NCI-H226 (cell line): Measurements from ENCODE around the gene MAGEA4.
A peak's percentile ranks its signal among the peaks of the same experiment; 100 is the strongest.

Experiments used
- DNase-seq: peaks from one replicate; pipeline ENCODE4 v3.0.0-alpha.2; 2015

MAGEA4 gene

DNA sequence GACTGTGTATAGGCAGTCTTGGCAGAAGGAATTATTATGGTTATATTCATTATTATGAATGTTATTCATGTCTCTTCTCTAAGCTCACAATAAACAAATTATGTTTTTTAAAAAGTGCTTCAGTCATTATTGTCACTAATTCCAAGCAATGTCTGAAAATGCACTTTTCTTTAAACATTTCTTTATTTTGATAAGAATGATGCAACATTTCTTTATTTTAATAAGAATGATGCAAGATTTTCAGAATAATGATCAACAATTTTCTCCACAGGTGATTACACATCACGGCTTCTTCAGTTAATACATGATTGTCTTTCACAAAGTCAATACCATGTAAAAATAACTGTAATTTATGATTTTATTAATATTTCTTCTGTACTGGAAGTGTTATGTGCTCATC, 22.7 kb downstream of the MAGEA4 start:
- DNase-seq: no peak

DNA sequence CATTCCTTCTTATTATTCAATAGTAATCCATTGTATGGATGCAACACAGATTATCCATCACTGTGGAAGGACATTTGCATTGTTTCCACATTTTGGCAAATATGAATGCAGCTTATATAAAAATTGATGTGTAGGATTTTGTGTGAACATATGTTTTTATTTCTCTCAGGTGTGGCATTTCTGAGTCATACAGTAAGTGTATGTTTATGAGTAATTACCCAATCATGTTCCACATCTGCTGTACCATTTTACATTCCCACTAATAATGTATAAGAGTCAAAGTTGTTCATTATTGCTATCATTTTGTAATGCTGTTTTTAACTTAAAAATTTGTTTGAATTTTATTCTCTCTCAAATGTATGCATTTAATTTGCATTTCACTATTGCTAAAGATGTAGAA, 25.5 kb downstream of the MAGEA4 start:
- no peak for DNase-seq

DNA sequence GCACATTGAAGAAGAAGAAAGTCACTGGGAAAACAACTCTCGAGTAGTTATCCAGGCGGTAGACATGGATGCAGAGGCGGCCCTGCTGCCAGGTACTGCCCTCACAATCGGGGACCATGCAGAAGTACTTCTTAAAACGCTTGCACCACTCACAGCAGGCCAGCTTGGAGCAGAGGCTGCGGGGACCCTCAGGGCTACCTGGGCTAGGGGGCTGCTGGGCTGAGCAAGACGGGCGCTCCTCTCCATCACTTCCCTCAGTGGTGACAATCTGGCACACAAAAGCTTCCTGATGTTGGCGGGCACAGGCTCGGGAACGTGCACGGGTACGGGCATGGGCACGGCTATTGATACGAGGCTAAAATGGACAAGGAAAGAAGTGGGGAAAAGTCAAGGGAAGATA, 42.0 kb downstream of the MAGEA4 start:
- DNase-seq: no peak

DNA sequence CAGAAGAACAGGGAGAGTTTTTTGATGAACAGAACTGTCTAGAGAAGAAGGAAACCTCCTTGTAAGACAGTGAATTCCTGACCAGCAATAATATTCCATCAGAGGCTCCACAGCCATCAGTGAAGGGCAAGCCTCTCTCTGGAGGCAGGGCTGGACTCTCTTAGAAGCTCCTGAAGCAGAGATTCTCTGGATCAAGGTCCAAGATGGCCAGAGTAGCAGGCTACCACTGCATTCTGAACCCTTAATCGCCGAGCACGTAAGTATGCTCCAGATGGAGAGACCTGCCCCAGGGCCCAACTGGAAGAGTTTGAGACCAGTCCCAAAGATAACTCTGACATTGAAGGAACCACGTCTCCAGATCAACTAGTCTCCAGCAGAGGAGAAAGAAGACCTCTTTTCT, 45.4 kb downstream of the MAGEA4 start:
- DNase-seq: no peak

DNA sequence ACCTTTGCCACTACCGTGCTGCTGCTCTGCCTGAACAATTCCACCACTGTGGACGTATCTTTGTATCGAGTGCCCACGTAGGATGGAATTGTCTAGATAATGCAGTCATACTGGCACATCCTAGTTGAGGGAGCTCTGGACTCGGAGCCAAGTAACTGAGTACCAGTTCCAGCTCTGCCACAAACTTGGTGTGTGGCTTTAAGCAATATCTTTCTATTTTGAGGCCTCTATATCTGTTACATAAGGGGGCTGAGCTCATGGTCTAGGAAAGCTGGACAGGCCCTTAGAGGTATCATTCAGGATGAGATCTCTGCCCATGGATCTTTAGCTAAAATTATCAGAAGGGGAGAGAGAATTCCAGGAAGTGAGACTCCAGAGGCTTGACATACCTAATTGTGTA, 49.3 kb downstream of the MAGEA4 start:
- no peak for DNase-seq

DNA sequence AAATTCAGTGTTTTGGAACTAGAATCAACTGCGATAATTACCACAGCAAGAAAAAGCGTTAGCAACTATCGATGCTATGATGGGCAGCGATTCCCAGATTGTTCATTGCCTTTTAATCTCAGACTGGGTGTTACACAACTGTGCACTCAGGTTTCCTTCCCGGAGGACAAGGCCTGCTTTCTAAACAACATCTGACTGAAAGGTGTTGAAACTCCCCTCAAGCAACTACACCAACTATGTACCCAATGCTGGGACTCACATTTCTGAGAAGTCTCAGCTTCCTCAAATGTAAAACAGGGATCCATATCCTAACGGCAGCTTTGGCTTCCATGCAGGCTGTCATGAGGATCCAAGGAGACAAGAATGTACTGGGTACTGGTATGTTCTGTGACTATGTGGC, 53.5 kb downstream of the MAGEA4 start:
- DNase-seq: no peak

DNA sequence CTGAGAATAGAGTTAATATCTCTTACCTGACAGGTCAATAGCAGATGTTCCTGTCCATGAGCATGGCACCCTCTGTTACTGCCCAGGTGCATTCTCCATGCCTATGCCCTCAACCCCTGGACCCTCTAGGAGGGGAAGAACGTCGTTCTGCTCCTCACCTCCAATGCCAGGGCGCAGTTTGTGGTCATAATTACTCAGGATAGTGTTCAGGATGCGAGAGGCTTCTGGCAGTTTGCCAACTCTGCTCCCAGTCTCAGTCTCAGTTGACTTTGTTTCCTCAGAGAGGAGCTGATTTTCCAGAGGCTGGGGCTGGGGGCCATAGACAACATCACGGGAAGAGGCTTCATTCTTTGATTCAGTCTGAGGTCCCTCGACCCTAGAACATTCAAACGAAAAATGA, 57.3 kb downstream of the MAGEA4 start:
- DNase-seq: no peak

- DNase-seq: peak; percentile 90
Observed at GRCh38 chrX:151970661-151971060, 58.0 kb downstream of the MAGEA4 start.

- DNase-seq: no peak
Observed at GRCh38 chrX:151973060-151973661, 60.5 kb downstream of the MAGEA4 start.

DNA sequence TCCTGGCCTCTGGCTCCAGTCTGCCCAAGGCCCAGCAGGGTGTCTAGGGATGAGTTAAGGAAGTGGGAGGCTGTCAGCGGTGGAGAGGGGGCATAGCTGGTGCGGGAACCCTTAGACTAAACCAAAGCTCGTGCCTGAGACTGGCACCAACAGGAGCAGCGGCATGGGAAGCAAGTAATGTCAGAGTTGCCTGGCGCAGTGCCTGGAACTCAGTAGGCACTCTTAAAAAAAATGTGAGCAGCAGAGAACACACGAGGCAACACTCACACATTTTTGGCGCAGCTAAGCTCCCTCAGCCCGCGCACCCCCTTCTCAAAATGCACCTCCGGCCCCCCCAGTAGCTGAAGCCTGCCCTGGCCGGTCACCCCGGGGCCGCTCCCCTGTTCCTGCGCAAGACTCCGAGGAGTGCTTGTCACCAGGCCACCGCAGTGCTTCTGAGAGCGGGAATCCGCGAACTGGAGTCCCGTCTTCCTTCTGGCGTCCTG, 61.2 kb downstream of the MAGEA4 start:
- DNase-seq: peak; percentile 53
